Keratinocyte (primary cell): ENCODE results near the gene PDE3A.

Experiments used
- EZH2 ChIP-seq: IDR thresholded peaks from one replicate; pipeline ENCODE4 v1.6.1; 2012; ENCODE audit warnings: inconsistent platforms, mild to moderate bottlenecking, low read length, moderate library complexity
- TF ChIP-seq, protein P1 (sequence below), 3 experiments: IDR thresholded peaks in 1 of 3; conservative IDR thresholded peaks in 1 of 3; optimal IDR thresholded peaks in 1 of 3; 2 replicates in 2 of 3; 3 replicates in 1 of 3; pipeline versions ENCODE3 to v1.5.1; 2011; ENCODE audit warnings: low read length in 3 of 3, mild to moderate bottlenecking in 3 of 3, moderate library complexity in 2 of 3, control low read depth in 1 of 3, inconsistent platforms in 1 of 3; ENCODE audit not compliant: insufficient read depth in 2 of 3; ENCODE audit errors: extremely low read depth in 1 of 3

DNA sequence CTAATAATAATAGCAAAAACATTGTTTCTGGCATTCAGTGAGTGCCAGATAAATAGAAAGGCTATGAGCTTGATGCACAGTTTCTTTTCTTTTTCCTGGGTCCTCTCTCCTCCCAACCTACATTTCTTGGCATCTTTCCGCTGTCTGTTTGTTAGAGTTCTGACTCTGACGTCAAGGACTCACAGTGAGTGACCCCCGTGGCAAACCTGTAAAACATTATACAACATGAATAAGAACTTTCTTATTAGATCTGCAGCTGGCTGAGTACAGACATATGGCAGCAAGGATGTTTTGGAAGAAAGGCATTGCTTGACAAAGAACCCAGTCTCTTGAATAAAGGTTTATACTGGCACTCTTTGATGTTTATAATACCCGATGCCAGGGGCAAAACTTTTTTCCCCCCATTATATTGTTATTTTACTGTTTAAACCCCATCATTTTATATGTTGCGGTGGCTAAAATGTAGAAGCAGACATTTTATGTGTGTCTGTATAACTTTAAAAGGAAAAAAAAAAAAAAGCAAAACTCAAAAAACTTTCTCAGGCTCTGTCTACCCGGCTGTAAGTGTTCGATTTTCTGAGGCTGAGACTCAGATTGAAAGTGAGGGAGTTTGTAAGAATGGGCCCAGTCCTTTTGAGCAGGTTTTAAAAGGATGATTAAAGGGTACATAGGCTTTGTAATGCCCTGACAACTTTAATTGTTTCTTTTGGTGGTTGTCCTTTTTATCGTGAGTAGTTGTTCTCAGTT is 159.3 kb downstream of the PDE3A start:
- TF ChIP-seq, protein P1, sequence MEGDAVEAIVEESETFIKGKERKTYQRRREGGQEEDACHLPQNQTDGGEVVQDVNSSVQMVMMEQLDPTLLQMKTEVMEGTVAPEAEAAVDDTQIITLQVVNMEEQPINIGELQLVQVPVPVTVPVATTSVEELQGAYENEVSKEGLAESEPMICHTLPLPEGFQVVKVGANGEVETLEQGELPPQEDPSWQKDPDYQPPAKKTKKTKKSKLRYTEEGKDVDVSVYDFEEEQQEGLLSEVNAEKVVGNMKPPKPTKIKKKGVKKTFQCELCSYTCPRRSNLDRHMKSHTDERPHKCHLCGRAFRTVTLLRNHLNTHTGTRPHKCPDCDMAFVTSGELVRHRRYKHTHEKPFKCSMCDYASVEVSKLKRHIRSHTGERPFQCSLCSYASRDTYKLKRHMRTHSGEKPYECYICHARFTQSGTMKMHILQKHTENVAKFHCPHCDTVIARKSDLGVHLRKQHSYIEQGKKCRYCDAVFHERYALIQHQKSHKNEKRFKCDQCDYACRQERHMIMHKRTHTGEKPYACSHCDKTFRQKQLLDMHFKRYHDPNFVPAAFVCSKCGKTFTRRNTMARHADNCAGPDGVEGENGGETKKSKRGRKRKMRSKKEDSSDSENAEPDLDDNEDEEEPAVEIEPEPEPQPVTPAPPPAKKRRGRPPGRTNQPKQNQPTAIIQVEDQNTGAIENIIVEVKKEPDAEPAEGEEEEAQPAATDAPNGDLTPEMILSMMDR (optimal IDR thresholded peaks at IDR 0.05 in 1 of 3, IDR thresholded peaks at IDR 0.05 in 1 of 3, conservative IDR thresholded peaks at IDR 0.05 in 1 of 3; ENCODE audit: extremely low read depth in 1 of 3, insufficient read depth in 2 of 3, low read length in 3 of 3) = no peak
- TF ChIP-seq EZH2 = no peak
